HPDE6-E6E7 (cell line): ENCODE results near the gene ACO1.

Experiments used
- DNase-seq: peaks from one replicate; pipeline ENCODE4 v3.0.0; 2011; ENCODE audit warnings: missing footprints; ENCODE audit errors: extremely low spot score

Gene ACO1

GRCh38 chr9:32419921-32420320, 35.5 kb downstream of the ACO1 start:
- no peak for DNase-seq

GRCh38 chr9:32422237-32422806, 37.9 kb downstream of the ACO1 start:
- DNase-seq = no peak

- peak; percentile 10 for DNase-seq
Observed at GRCh38 chr9:32423371-32423770, 38.9 kb downstream of the ACO1 start.

GRCh38 chr9:32424616-32425015, 40.2 kb downstream of the ACO1 start:
- peak; percentile 41 for DNase-seq

- DNase-seq = peak; percentile 12
Observed at GRCh38 chr9:32426278-32426939, 42.0 kb downstream of the ACO1 start.

GRCh38 chr9:32427111-32427873, 42.8 kb downstream of the ACO1 start:
- DNase-seq = no peak

GRCh38 chr9:32430720-32431119, 46.3 kb downstream of the ACO1 start:
- peak; percentile 16 for DNase-seq

- no peak for DNase-seq
Observed at GRCh38 chr9:32431196-32431595, 46.8 kb downstream of the ACO1 start.

GRCh38 chr9:32431940-32432555, 47.6 kb downstream of the ACO1 start:
- peak; percentile 15 for DNase-seq

GRCh38 chr9:32434892-32435291, 50.4 kb downstream of the ACO1 start:
- no peak for DNase-seq

- DNase-seq = no peak
Observed at GRCh38 chr9:32441678-32442077, 57.2 kb downstream of the ACO1 start.

GRCh38 chr9:32442433-32442832, 58.0 kb downstream of the ACO1 start:
- DNase-seq = no peak

- no peak for DNase-seq
Observed at GRCh38 chr9:32449969-32450368, 65.5 kb downstream of the ACO1 start.

- DNase-seq = no peak
Observed at GRCh38 chr9:32454280-32454679, 69.8 kb downstream of the ACO1 start.

GRCh38 chr9:32455738-32456137, 71.3 kb downstream of the ACO1 start:
- DNase-seq = no peak

- DNase-seq = no peak
Observed at GRCh38 chr9:32456564-32456963, 72.1 kb downstream of the ACO1 start.

GRCh38 chr9:32463500-32464293, 79.3 kb downstream of the ACO1 start:
- DNase-seq = no peak

GRCh38 chr9:32468740-32469139, 84.3 kb downstream of the ACO1 start:
- no peak for DNase-seq

GRCh38 chr9:32472344-32472743, 87.9 kb downstream of the ACO1 start:
- no peak for DNase-seq

GRCh38 chr9:32483343-32483742, 98.9 kb downstream of the ACO1 start:
- DNase-seq = no peak

GRCh38 chr9:32486839-32487562, 102.6 kb downstream of the ACO1 start:
- no peak for DNase-seq
